SK-N-MC (cell line): ENCODE results near the gene PHF3.

Source experiments
- EZH2 ChIP-seq: fragments of 200-600 bp; sonication (generic); IDR thresholded peaks from one replicate; pipeline ENCODE4 v1.6.1; 2017; ENCODE audit warnings: antibody characterized with exemption
- POLR2AphosphoS5 ChIP-seq: IDR thresholded peaks from 2 replicates; pipeline ENCODE4 v1.6.1; 2012; ENCODE audit warnings: mild to moderate bottlenecking, low read depth, low read length, borderline replicate concordance

DNA sequence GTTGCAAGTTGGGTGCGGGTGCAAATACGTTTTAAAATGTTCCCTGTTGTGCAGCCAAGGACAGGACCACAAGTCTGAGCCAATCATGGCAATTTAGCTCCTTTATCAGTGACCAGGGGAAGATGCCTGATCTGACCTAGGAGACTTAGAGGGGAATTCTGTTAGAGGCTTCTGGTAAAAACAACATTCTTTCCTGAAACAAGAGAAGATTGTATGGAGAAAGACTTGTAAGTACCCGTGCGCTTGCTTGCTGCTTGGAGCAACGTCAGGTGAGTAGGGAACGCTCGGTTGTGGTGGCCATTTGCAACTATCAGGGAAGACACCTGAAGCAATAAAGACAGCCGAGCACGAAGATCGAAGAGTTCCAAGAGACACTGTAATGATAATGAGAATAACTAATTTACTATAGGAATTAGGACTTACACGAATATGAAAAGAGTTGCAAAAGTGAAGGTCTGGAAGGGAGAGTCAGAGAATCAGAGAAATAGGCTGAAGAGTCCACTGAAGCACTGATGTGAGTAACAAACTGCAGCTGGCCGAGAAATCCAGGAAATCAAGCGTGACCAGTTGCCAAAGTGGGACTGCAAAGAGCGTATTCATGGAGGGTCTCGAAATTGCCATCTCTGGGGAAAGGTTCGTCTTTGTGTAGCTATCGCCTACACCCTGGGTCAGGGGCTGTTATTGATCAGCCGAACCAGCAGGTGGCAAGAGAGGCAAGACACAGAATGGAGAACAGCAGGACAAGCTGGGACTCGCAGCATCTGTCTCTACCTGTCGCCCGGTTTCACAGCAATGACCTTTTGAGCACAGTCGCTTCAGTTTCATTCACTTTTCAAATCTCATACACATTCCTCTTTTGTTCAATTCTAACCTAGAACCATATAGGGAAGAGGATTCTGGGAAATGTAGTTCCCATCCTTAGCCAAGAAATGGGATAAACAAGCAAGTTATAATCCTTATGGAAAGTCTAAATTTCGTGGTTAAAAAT lies 37.3 kb upstream of the PHF3 start:
- no peak for TF ChIP-seq EZH2
- TF ChIP-seq POLR2AphosphoS5, result no peak
